HG03060 (cell line): ENCODE results near the gene DFFB.
"Not testable (repeated sequence)": the region's sequence is repeated elsewhere in the genome, so short reads cannot be mapped to it uniquely, and the experiment has no call there.

Experiments
- ATAC-seq: cut with Tn5 transposase; IDR thresholded peaks from one replicate; pipeline ENCODE4 v1.9.1; 2021; ENCODE audit warnings: low read depth, moderate number of reproducible peaks; ENCODE audit not compliant: unreplicated experiment

DFFB gene

GRCh38 chr1:3856923-3857790 is at the start of gene DFFB, which contains the start of gene CEP104:
Gene DFFB, plus strand, starts transcription at chr1:3857476. Its CDS starts 128 bp downstream, at chr1:3857604.
Gene CEP104, minus strand, starts transcription at chr1:3857211. Its CDS starts 4,804 bp downstream, at chr1:3852407.
- ATAC-seq, result peak; percentile 93

- ATAC-seq, result no peak
These were observed 49.5 kb upstream of the DFFB start for GRCh38 chr1:3807769-3808168.

GRCh38 chr1:3809680-3810079 is 47.6 kb upstream of the DFFB start:
- no peak for ATAC-seq

- not testable (repeated sequence) for ATAC-seq
These were observed 47.0 kb upstream of the DFFB start for GRCh38 chr1:3810149-3810761.

GRCh38 chr1:3811595-3811911 is 45.7 kb upstream of the DFFB start:
- ATAC-seq, result no peak

DNA sequence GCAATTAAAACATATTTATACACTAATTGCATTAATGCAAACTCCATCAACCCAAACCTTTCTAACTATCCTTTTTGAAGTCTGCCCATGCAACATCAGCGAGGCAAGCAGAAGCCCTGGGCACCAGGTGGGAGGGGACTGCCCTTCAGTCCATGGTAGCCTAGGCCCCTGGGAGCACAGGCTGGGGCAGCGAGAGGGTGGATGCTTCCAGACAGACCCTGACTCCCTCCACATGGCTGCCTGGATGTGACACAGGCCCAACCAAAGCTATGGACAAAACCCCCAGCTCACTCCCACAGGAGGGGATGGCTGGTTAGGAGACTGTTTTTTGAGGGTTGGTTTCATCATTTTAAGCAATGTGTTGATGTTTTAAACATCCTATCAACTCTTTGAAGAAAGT is 43.2 kb upstream of the DFFB start:
- ATAC-seq, result no peak

GRCh38 chr1:3814771-3815561 is 42.3 kb upstream of the DFFB start:
- ATAC-seq, result no peak

DNA sequence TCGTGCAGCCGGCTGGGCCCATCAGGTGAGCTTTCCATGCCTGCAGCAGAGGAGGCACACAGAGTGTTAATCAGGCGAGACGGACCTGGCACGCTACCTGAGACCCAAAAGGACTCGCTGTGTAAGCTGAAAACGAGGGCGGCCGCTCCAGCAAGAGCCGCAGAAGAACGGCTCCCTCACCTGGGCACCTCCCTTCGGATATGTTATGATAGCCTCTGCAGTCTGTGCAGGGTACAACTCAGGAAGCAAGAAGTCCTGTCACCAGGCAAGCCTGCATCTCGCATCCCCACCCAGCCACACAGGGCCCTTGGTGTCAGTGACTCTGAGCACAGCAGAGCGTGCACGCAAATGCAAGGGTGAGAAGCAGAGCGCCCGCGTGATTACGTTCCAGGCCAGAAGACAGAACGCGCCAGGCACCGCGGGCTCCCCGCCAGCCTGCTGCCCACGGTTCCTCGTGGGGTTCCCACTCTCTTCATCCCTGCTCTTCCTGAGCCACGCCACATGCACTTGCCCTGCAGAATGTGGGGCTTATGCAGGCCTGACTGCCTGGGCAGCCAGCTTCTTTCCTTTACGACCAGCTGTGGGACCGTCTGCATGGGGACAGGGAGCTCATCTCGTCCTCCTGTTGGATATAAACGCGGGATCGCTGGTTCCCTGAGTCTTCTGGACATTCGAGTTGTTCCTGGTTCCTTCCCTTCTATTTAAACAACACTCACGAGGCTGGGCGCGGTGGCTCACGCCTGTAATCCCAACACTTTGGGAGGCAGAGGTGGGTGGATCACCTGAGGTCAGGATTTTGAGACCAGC is 40.7 kb upstream of the DFFB start:
- no peak for ATAC-seq

GRCh38 chr1:3817138-3817740 is 40.0 kb upstream of the DFFB start:
- no peak for ATAC-seq

GRCh38 chr1:3817821-3818597 is 39.3 kb upstream of the DFFB start:
- no peak for ATAC-seq

DNA sequence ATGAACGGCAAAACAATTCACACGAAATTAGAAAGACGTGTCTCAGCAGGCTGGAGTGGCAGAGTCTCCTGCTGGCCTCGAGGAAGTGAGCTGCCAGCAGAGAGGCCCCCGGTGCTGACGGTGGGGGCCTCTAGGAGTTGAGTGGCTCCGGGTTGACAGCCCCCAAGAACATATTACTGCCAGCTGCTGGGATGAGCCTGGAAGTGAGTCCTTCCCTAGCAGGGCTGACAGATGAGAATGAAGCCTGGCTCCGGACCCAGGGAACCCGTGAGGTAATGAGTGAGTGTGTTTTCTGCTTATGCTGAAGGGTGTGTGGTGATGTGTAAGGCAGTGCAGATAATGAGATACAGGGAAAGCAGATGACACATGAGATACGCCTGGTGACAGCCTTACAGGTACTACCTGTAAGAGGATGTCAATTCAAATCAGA is 37.5 kb upstream of the DFFB start:
- no peak for ATAC-seq

DNA sequence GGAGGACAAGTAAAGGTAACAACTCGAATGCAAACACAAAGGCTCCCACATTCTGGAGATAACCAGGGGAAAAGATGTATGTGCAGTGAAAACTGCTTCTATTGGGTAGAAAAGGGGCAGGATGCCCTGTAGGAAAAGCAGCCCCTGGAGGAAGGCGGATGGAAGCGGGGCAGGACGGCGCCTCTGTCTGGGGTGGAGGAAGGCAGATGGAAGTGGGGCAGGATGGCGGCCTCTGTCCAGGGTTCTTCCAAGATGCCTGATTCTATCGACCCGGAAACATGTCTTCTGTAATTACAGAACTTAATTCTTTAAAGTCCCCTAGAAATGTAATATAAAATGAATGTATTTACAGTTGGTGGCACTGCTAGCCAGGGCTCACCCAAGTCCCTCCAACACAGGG is 37.0 kb upstream of the DFFB start:
- no peak for ATAC-seq

DNA sequence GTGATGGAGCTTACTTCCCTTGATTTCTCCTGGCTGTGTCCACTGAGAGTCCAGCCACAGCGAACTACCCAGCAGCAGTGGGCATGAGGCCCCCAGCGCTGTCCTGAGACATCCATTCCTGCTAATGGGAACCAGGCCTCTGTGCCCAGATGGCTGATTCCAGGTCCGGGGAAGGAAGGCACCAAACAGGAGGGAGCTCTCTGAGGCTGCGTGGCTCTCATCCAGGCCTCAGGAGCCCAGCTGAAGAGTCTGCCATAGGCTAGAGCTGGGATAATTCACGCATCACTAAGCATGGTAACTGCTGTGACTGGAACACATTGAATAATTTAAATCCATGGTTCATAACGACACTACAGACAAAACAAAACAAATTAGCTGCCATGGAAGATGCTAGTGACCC is 36.3 kb upstream of the DFFB start:
- no peak for ATAC-seq

DNA sequence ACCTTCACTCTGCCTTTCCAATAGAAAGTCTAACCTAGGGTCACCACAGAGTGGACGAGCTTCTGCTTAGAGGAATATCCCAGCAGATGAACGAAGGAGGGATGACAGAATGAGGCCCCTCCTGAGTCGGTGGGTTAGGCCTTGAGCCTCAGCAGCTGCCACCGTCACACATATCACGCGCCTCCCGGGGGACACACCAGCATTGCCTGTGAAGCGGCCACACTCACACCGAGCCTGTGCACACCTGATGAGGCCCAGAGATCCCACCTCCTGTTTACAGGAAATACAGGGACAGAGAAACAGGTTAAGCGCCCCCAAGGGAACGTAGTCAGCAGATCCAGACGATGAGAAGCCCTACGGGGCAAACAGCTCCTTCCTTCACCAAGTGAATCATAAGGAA is 35.8 kb upstream of the DFFB start:
- ATAC-seq, result no peak

- no peak for ATAC-seq
These were observed 35.4 kb upstream of the DFFB start for GRCh38 chr1:3821908-3822307.

DNA sequence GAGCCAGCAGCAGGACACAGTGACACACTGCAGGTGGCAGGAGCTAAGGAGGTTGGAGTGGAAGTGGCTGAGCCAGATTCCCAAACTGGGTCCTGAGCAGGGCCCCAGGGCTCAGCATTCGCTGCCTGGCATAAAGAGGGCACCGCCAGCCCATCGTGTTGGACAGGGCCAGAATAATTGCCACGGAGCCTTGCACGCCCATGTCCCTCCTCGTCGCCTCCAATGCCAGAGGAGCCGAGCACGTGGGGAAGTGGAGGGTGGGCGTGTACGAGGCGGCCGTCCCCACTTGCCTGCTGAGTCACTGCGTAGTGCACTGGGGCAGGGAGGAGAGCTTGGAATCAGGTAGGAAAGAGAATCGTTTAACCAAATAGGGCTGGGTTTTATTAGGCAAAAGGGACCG is 34.9 kb upstream of the DFFB start:
- ATAC-seq, result no peak

DNA sequence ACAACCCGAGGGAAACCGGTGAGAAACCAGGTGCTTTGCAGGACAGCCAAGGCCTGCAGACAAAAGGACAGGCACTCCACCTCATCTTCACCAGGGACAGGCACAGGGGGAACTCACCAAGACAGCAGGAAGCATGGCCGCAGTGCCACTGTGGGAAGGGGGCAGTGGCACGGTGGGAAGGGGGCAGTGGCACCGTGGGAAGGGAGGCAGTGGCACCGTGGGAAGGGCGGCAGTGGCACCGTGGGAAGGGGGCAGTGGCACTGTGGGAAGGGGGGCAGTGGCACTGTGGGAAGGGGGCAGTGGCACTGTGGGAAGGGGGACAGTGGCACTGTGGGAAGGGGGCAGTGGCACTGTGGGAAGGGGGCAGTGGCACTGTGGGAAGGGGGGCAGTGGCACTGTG is 32.6 kb upstream of the DFFB start:
- ATAC-seq, result no peak

DNA sequence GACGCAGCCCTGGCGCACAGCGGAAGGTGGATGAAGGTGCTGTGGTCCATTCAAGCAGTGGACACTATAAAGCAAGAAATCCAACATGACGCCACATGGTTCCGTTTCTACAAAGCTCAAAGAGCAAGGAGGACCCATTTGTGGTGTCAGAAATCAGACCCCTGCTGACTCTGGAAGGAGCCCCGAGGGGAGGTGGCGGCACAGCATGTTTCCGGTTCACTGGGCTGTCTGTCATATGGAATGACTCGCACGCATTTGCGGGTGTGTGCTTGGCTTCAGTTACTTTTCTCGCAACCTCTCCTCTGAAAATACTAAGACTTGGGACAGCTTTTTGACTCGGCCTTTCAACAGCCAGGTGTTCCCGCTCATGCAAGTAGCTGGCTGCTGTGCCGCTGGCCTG is 31.9 kb upstream of the DFFB start:
- no peak for ATAC-seq

GRCh38 chr1:3827813-3828307 is 29.4 kb upstream of the DFFB start:
- no peak for ATAC-seq
